Tibial nerve (tissue), 4 donors: ENCODE data around the gene HLA-DOA. TPM values are rescaled to one million over a fixed set of nuclear protein-coding genes. Genes with fewer than 3 reads are reported as not detected.

Experiments
- DNase-seq, 2 donors: peaks; one replicate each; pipeline ENCODE4 v3.0.0-alpha.2; 2019; ENCODE audit warnings: low spot score in 2 of 2
- H3K27ac ChIP-seq, 4 donors: fragments of 200-600 bp; sonication (generic) in 3 of 4; one replicate each; pipeline ENCODE4 v1.5.1; 2017 to 2019; ENCODE audit warnings: mild to moderate bottlenecking in 1 of 4
- H3K27me3 ChIP-seq, 2 donors: fragments of 200-600 bp; sonication (generic) in 1 of 2; one replicate each; pipeline versions ENCODE4 v1.5.1 to v1.6.0; 2017 to 2019
- H3K36me3 ChIP-seq, 3 donors: fragments of 200-600 bp; sonication (generic); one replicate each; pipeline ENCODE4 v1.5.1; 2018 to 2019
- H3K4me1 ChIP-seq, 4 donors: fragments of 200-600 bp; sonication (generic) in 3 of 4; one replicate each; pipeline ENCODE4 v1.5.1; 2017 to 2019
- H3K4me3 ChIP-seq, 4 donors: fragments of 200-600 bp; sonication (generic) in 3 of 4; one replicate each; pipeline ENCODE4 v1.5.1; 2017 to 2019; ENCODE audit warnings: mild to moderate bottlenecking in 1 of 4, moderate library complexity in 1 of 4
- H3K9me3 ChIP-seq, 4 donors: fragments of 200-600 bp; sonication (generic) in 3 of 4; one replicate each; pipeline ENCODE4 v1.5.1; 2017 to 2019
- CTCF ChIP-seq, 5 experiments: fragments of 200-600 bp in 3 of 5; fragments of 450-650 bp in 2 of 5; sonication (generic) in 3 of 5; IDR thresholded peaks; one replicate each; pipeline ENCODE4 v1.5.1; 2016 to 2019; ENCODE audit warnings: antibody characterized with exemption in 5 of 5, mild to moderate bottlenecking in 3 of 5, moderate library complexity in 2 of 5
- EP300 ChIP-seq, 2 donors: sonication (generic); formaldehyde crosslinking; IDR thresholded peaks; one replicate each; pipeline ENCODE4 v1.6.1; 2017; ENCODE audit warnings: antibody characterized with exemption in 2 of 2, mild to moderate bottlenecking in 1 of 2
- POLR2A ChIP-seq, 2 donors: fragments of 450-650 bp; IDR thresholded peaks; one replicate each; pipeline ENCODE4 v1.6.1; 2017; ENCODE audit warnings: antibody characterized with exemption in 2 of 2, mild to moderate bottlenecking in 2 of 2, moderate library complexity in 2 of 2
- WGBS, 2 donors: methylation state at CpG; one replicate each; pipeline ENCODE4 v1.1.5; 2018; 5-methylcytosine and 5-hydroxymethylcytosine counted together
- total RNA-seq, 4 donors: library from RNA; depleted of rRNA; stranded (reverse); fragments of >200 nt; gene quantifications; one replicate each; pipeline ENCODE4 v1.1.0, GENCODE V29; 2016

Gene HLA-DOA
- total RNA-seq, 4 donors from 2014 or later = 3.0 to 17.7 (median 8.4) TPM

GRCh38 chr6:33019372-33019771 lies 10.0 kb upstream of the HLA-DOA start:
- Histone ChIP-seq H3K36me3 (no peaks in the 10 kb centered on the region), H3K27ac (peak overlapping the region; percentile 59 to 96 (median 82)), H3K4me1 (peaks cover 0 to 37% (median 20%) of the 10 kb centered on the region in 4 donors), H3K9me3 (no peaks in the 10 kb centered on the region), H3K4me3 (peak overlapping the region in 3 of 4 donors; percentile 2 to 38 (median 35)), H3K27me3 (no peaks in the 10 kb centered on the region)
- no peak for DNase-seq
- TF ChIP-seq CTCF (IDR thresholded peaks at IDR 0.05) (no peak), EP300 (IDR thresholded peaks at IDR 0.05) (no peak), POLR2A (IDR thresholded peaks at IDR 0.05) (no peak)

DNA sequence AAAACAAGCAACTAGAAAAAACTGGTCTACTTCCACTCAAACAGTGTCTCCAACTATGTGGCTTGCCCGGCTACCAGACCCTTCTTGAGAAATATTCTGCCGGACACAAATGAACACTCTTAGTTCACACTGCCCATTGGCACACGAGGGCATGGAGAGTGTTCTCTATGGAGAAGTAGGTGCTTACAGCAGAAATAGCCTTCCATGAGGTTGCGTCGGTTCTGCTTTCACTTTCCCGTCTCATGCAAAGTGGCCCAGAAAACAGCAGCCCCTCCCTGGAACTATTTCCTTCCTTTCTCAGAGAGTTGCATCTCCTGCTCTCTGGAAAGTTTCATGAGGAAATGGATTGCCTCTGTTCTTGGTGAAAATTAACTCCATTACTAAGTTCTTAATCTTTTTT lies 9.5 kb upstream of the HLA-DOA start:
- Histone ChIP-seq H3K36me3 (no peaks in the 10 kb centered on the region), H3K27ac (peak overlapping the region; percentile 59 to 96 (median 82)), H3K9me3 (no peaks in the 10 kb centered on the region), H3K4me1 (peaks cover 0 to 37% (median 20%) of the 10 kb centered on the region in 4 donors), H3K4me3 (peak overlapping the region in 3 of 4 donors; percentile 2 to 38 (median 35)), H3K27me3 (peaks cover 0 to 2% of the 10 kb centered on the region in 2 donors)
- 8 to 9% methylated on average over 6 of the region's 6 CpGs for WGBS, 2 donors
- peak in 1 of 2 donors; percentile 77 for TF ChIP-seq EP300 (IDR thresholded peaks at IDR 0.05)
- TF ChIP-seq POLR2A (IDR thresholded peaks at IDR 0.05) = peak in 1 of 2 donors; percentile 33
- no peak for TF ChIP-seq CTCF (IDR thresholded peaks at IDR 0.05)
- DNase-seq = peak in 1 of 2 donors; percentile 53

GRCh38 chr6:33018418-33018817 lies 9.0 kb upstream of the HLA-DOA start:
- Histone ChIP-seq H3K4me1 (peaks cover 0 to 37% (median 20%) of the 10 kb centered on the region in 4 donors), H3K27ac (peak overlapping the region; percentile 59 to 96 (median 82)), H3K4me3 (peak overlapping the region in 2 of 4 donors; percentile 35 to 38), H3K36me3 (no peaks in the 10 kb centered on the region), H3K9me3 (no peaks in the 10 kb centered on the region), H3K27me3 (peaks cover 0 to 7% of the 10 kb centered on the region in 2 donors)
- no peak for TF ChIP-seq CTCF (IDR thresholded peaks at IDR 0.05)
- TF ChIP-seq EP300 (IDR thresholded peaks at IDR 0.05) = no peak
- TF ChIP-seq POLR2A (IDR thresholded peaks at IDR 0.05) = no peak
- no peak for DNase-seq

DNA sequence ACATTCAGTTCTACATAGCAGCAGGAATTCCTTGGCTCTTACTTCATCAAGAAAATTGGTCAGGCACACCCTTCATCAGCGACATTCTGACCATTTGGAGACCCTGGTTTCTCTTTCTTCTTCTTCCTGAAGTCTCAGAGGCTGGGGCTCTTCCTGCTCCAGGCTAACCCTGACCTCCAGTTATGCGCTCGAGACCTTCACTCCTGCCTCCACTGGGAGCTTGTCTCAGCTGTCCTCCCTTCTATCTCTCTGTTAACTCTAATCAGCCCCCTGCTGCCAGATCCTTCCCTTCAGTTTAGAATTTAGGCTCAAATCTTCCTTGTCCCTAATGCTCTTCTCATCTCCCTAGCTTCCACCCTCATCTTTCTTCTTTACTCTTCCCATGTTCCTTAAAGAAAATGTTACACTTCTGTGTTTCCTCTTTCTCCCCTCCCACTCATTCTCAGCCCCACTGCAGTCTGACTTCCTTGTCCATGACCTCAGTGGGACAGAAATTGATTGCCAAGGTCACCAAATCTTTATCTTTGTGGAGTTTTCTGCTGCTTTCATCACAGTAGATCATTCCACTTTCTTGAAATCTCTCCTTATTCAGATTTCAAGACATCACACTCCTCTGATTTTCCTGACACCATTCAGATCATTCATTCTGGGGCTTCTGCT lies 8.4 kb upstream of the HLA-DOA start:
- Histone ChIP-seq H3K27me3 (peaks cover 0 to 9% of the 10 kb centered on the region in 2 donors), H3K4me3 (no peak overlapping the region), H3K9me3 (no peaks in the 10 kb centered on the region), H3K36me3 (no peaks in the 10 kb centered on the region), H3K4me1 (peaks cover 0 to 37% (median 20%) of the 10 kb centered on the region in 4 donors), H3K27ac (peak overlapping the region in 3 of 4 donors; percentile 82 to 96 (median 83))
- 43 to 65% methylated on average over 3 of the region's 3 CpGs for whole genome bisulfite sequencing, 2 donors
- no peak for TF ChIP-seq CTCF (IDR thresholded peaks at IDR 0.05)
- TF ChIP-seq EP300 (IDR thresholded peaks at IDR 0.05) = no peak
- TF ChIP-seq POLR2A (IDR thresholded peaks at IDR 0.05) = no peak
- no peak for DNase-seq

- H3K4me1 ChIP-seq = peaks cover 0 to 37% (median 20%) of the 10 kb centered on the region in 4 donors
- TF ChIP-seq CTCF (IDR thresholded peaks at IDR 0.05) = no peak
- no peak for TF ChIP-seq POLR2A (IDR thresholded peaks at IDR 0.05)
- TF ChIP-seq EP300 (IDR thresholded peaks at IDR 0.05) = no peak
- no peak for DNase-seq
- H3K9me3 ChIP-seq = no peaks in the 10 kb centered on the region
- no peaks in the 10 kb centered on the region for H3K36me3 ChIP-seq
- 71 to 72% methylated on average over 4 of the region's 4 CpGs for WGBS, 2 donors
- no peak overlapping the region for H3K4me3 ChIP-seq
- H3K27ac ChIP-seq = peak overlapping the region in 2 of 4 donors; percentile 22 to 82
- peaks cover 0 to 9% of the 10 kb centered on the region in 2 donors for H3K27me3 ChIP-seq
Observed at GRCh38 chr6:33017018-33017417, 7.6 kb upstream of the HLA-DOA start.
